Measurements from ENCODE around the gene HOXA4.

Gene HOXA4

GRCh38 chr7:27154901-27155815 is 24.6 kb upstream of the HOXA4 start:
- H3K27ac ChIP-seq (ENCODE audit: low read depth, low read length) = no peak overlapping the region
- H3K9ac ChIP-seq (ENCODE audit: low read depth, low read length) = no peak overlapping the region
- no peak overlapping the region for H3K4me3 ChIP-seq (ENCODE audit: low read length)
- peaks cover 100% of the 10 kb centered on the region for H3K27me3 ChIP-seq (ENCODE audit: insufficient read depth, low read length)
- 8% methylated on average over 45 of the region's 48 CpGs for WGBS
- H3K9me3 ChIP-seq (ENCODE audit: insufficient read depth, low read depth, low read length) = peaks cover 3% of the 10 kb centered on the region; the same call in 1 of the 2 replicates
- no peaks in the 10 kb centered on the region for H3K36me3 ChIP-seq (ENCODE audit: insufficient read depth, low read length)
- H3K4me1 ChIP-seq (ENCODE audit: insufficient read depth, low read length) = no peaks in the 10 kb centered on the region; the same call in 1 of the 2 replicates

- Histone ChIP-seq H3K36me3 (ENCODE audit: insufficient read depth, low read length) (no peaks in the 10 kb centered on the region), H3K4me3 (ENCODE audit: low read length) (no peak overlapping the region), H3K27me3 (ENCODE audit: insufficient read depth, low read length) (peaks cover 100% of the 10 kb centered on the region), H3K9ac (ENCODE audit: low read depth, low read length) (no peak overlapping the region), H3K4me1 (ENCODE audit: insufficient read depth, low read length) (no peaks in the 10 kb centered on the region; the same call in 1 of the 2 replicates), H3K27ac (ENCODE audit: low read depth, low read length) (no peak overlapping the region), H3K9me3 (ENCODE audit: insufficient read depth, low read depth, low read length) (peaks cover 3% of the 10 kb centered on the region; the same call in 1 of the 2 replicates)
- 38% methylated on average over 10 of the region's 10 CpGs for WGBS
Measured at GRCh38 chr7:27154369-27154768, 23.8 kb upstream of the HOXA4 start.

GRCh38 chr7:27153526-27153925 is 23.0 kb upstream of the HOXA4 start:
- Histone ChIP-seq H3K36me3 (ENCODE audit: insufficient read depth, low read length) (no peaks in the 10 kb centered on the region), H3K27me3 (ENCODE audit: insufficient read depth, low read length) (peaks cover 100% of the 10 kb centered on the region)

GRCh38 chr7:27152816-27153442 is 22.4 kb upstream of the HOXA4 start:
- WGBS = 16% methylated on average over 21 of the region's 22 CpGs
- Histone ChIP-seq H3K27me3 (ENCODE audit: insufficient read depth, low read length) (peaks cover 100% of the 10 kb centered on the region), H3K27ac (ENCODE audit: low read depth, low read length) (no peak overlapping the region), H3K9me3 (ENCODE audit: insufficient read depth, low read depth, low read length) (peaks cover 3% of the 10 kb centered on the region; the same call in 1 of the 2 replicates), H3K9ac (ENCODE audit: low read depth, low read length) (no peak overlapping the region), H3K4me3 (ENCODE audit: low read length) (no peak overlapping the region), H3K36me3 (ENCODE audit: insufficient read depth, low read length) (no peaks in the 10 kb centered on the region), H3K4me1 (ENCODE audit: insufficient read depth, low read length) (no peaks in the 10 kb centered on the region; the same call in 1 of the 2 replicates)

More at GRCh38 chr7:27153526-27153925, 23.0 kb upstream of the HOXA4 start:
- 34% methylated on average over 3 of the region's 3 CpGs for WGBS
- Histone ChIP-seq H3K27ac (ENCODE audit: low read depth, low read length) (no peak overlapping the region), H3K4me1 (ENCODE audit: insufficient read depth, low read length) (no peaks in the 10 kb centered on the region; the same call in 1 of the 2 replicates), H3K4me3 (ENCODE audit: low read length) (no peak overlapping the region), H3K9ac (ENCODE audit: low read depth, low read length) (no peak overlapping the region), H3K9me3 (ENCODE audit: insufficient read depth, low read depth, low read length) (peaks cover 3% of the 10 kb centered on the region; the same call in 1 of the 2 replicates)

GRCh38 chr7:27151931-27152815 is 21.6 kb upstream of the HOXA4 start, which contains the start of gene HOXA3:
HOXA3 (minus strand) TSS chr7:27152583; CDS start chr7:27110640, 41,943 bp downstream.
- Histone ChIP-seq H3K4me1 (ENCODE audit: insufficient read depth, low read length) (no peaks in the 10 kb centered on the region; the same call in 1 of the 2 replicates), H3K36me3 (ENCODE audit: insufficient read depth, low read length) (no peaks in the 10 kb centered on the region), H3K9ac (ENCODE audit: low read depth, low read length) (no peak within 1 kb of the TSS), H3K27me3 (ENCODE audit: insufficient read depth, low read length) (peaks cover 100% of the 10 kb centered on the region), H3K27ac (ENCODE audit: low read depth, low read length) (no peak within 1 kb of the TSS), H3K9me3 (ENCODE audit: insufficient read depth, low read depth, low read length) (peaks cover 3% of the 10 kb centered on the region; the same call in 1 of the 2 replicates), H3K4me3 (ENCODE audit: low read length) (no peak within 1 kb of the TSS)
- 8% methylated on average over 53 of the region's 53 CpGs for WGBS

DNA sequence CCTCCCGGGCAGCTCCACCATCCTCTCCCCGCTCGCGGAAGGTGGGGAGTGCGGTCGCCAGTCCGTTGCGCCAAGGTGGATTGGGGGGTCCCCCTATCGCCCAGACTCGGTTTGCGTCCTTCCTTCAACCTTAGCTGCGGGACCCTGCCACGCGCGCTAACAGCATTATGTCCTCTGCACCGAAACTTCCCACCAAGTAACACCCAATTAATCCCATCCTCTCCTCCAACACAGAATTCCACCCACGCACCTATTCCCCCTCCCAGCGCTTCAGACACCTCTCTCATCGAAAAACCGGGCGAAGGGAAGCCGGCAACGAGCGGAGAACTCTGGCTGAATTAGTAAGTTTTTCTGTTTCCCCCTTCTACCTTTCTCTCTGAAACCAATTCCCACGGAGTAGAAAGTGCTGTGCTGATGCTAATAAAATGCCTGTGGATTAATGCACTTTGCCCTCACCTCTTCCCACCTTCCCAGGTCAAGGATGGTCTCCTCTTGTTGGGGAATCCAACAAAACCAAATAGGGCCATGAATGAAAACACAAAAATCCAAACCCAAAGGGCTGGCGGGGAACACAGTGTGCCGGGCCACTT is 20.9 kb upstream of the HOXA4 start:
- Histone ChIP-seq H3K4me1 (ENCODE audit: insufficient read depth, low read length) (no peaks in the 10 kb centered on the region; the same call in 1 of the 2 replicates), H3K9me3 (ENCODE audit: insufficient read depth, low read depth, low read length) (no peaks in the 10 kb centered on the region), H3K4me3 (ENCODE audit: low read length) (peak overlapping the region; percentile 34), H3K9ac (ENCODE audit: low read depth, low read length) (no peak overlapping the region), H3K27ac (ENCODE audit: low read depth, low read length) (no peak overlapping the region), H3K36me3 (ENCODE audit: insufficient read depth, low read length) (no peaks in the 10 kb centered on the region), H3K27me3 (ENCODE audit: insufficient read depth, low read length) (peaks cover 100% of the 10 kb centered on the region)
- WGBS = 6% methylated on average over 27 of the region's 27 CpGs

DNA sequence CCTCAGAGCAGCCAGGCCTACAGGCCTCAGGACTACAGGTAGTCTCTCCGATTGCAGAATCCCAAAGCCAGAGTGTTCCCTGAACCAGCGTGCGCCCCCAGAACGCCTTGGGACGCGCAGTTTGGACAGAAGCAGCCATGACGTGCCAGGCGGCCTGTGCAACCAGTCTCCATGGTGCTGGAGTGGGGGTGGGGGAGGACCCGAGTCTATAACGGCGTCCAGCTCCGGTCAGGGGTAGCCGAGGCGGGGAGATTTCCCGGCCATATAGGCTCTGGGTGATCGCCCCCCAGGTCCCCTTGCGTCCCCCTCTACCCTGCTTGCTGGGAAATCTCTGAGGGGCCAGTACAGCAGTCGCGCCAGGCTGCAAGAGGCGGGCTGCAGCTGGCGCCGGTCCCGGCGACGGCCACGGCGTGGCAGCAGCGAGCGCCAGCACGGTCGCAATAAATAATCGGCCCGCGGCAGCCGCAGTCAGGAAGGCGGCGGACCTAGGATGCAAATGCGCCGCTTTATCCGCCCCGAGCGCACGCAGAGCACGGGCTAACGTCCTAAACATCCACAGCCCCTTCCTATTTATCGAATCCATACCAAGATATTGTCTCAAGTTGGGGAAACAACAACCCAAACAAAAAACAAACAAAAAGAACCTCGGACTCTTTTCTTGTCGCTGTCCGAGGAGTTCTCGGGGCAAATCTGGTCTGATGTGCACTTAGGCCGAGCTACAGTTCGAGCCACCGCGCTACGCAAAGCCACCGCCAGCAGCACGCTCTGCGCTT is 20.2 kb upstream of the HOXA4 start:
- no peak overlapping the region for H3K9ac ChIP-seq (ENCODE audit: low read depth, low read length)
- peaks cover 100% of the 10 kb centered on the region for H3K27me3 ChIP-seq (ENCODE audit: insufficient read depth, low read length)
- H3K9me3 ChIP-seq (ENCODE audit: insufficient read depth, low read depth, low read length) = no peaks in the 10 kb centered on the region
- WGBS = 3% methylated on average over 58 of the region's 58 CpGs
- H3K36me3 ChIP-seq (ENCODE audit: insufficient read depth, low read length) = no peaks in the 10 kb centered on the region
- no peak overlapping the region for H3K27ac ChIP-seq (ENCODE audit: low read depth, low read length)
- H3K4me3 ChIP-seq (ENCODE audit: low read length) = peak overlapping the region; percentile 34
- no peaks in the 10 kb centered on the region for H3K4me1 ChIP-seq (ENCODE audit: insufficient read depth, low read length)

DNA sequence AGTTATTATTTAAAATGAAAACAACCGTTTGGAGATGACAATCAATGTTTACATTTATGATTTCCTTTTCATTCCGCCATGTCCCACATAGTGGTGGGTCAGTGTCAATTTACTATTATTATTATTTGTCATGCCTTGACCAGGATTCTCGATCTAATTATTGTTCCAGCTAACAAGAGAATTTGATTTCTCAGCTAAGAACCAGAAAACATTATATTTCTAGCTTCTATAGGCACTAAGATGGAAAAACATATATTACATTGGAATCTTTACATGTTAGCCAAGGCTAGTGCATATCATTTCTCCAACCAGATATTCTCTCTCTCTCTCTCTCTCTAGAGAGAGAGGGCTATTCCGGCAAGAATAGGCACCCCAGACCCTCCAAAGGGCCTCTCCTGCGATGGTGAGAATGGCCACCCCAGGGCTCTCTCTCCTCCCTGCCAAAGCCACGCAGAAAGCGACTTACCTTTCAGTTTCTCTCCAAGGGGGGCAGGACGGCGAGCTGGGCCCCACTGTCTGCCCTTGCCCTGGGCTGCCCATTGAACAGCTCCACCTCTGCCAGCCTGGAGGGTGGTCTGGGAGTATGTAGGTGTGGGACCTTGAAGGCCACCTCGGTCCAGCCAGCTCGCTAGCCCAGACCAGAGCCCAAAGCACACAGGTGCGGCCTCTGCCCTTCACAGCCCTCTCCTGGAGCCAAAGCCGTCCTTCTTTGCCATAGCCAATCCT is 19.4 kb upstream of the HOXA4 start:
- no peaks in the 10 kb centered on the region for H3K4me1 ChIP-seq (ENCODE audit: insufficient read depth, low read length)
- H3K4me3 ChIP-seq (ENCODE audit: low read length) = peak overlapping the region; percentile 34; the same call in 1 of the 2 replicates
- H3K36me3 ChIP-seq (ENCODE audit: insufficient read depth, low read length) = no peaks in the 10 kb centered on the region
- H3K27me3 ChIP-seq (ENCODE audit: insufficient read depth, low read length) = peaks cover 100% of the 10 kb centered on the region
- no peaks in the 10 kb centered on the region for H3K9me3 ChIP-seq (ENCODE audit: insufficient read depth, low read depth, low read length)
- 39% methylated on average over 11 of the region's 13 CpGs for WGBS
- H3K27ac ChIP-seq (ENCODE audit: low read depth, low read length) = no peak overlapping the region
- H3K9ac ChIP-seq (ENCODE audit: low read depth, low read length) = no peak overlapping the region

- Histone ChIP-seq H3K27me3 (ENCODE audit: insufficient read depth, low read length) (peaks cover 100% of the 10 kb centered on the region), H3K9me3 (ENCODE audit: insufficient read depth, low read depth, low read length) (no peaks in the 10 kb centered on the region), H3K27ac (ENCODE audit: low read depth, low read length) (no peak overlapping the region), H3K4me1 (ENCODE audit: insufficient read depth, low read length) (no peaks in the 10 kb centered on the region), H3K4me3 (ENCODE audit: low read length) (no peak overlapping the region), H3K9ac (ENCODE audit: low read depth, low read length) (no peak overlapping the region), H3K36me3 (ENCODE audit: insufficient read depth, low read length) (no peaks in the 10 kb centered on the region)
- WGBS = 38% methylated on average over 30 of the region's 30 CpGs
Measured at GRCh38 chr7:27148756-27149641, 18.4 kb upstream of the HOXA4 start.
